ENCODE results near the gene PRELID3B.

Gene PRELID3B

GRCh38 chr20:58986968-58987517, 55.5 kb downstream of the PRELID3B start:
- no peak overlapping the region for H3K4me3 ChIP-seq (replicated peaks in 1 of 2; ENCODE audit: low read depth in 2 of 2, low read length in 2 of 2)
- no peak for TF ChIP-seq CTCF (IDR thresholded peaks at IDR 0.05; ENCODE audit: low read depth, low read length)
- DNase-seq (ENCODE audit: low read depth in 2 of 2), result no peak

- TF ChIP-seq CTCF (IDR thresholded peaks at IDR 0.05; ENCODE audit: low read depth, low read length), result no peak
- no peak for DNase-seq (ENCODE audit: low read depth in 2 of 2)
- H3K4me3 ChIP-seq (replicated peaks in 1 of 2; ENCODE audit: low read depth in 2 of 2, low read length in 2 of 2), result no peak overlapping the region
Measured at GRCh38 chr20:58986286-58986967, 56.2 kb downstream of the PRELID3B start.

- no peak for TF ChIP-seq CTCF (IDR thresholded peaks at IDR 0.05; ENCODE audit: low read depth, low read length)
- DNase-seq (ENCODE audit: low read depth in 2 of 2), result peak in 1 of 2 donors; percentile 47
- H3K4me3 ChIP-seq (replicated peaks in 1 of 2; ENCODE audit: low read depth in 2 of 2, low read length in 2 of 2), result no peak overlapping the region
Measured at GRCh38 chr20:58985656-58986055, 56.9 kb downstream of the PRELID3B start.

GRCh38 chr20:58984691-58985090, 57.9 kb downstream of the PRELID3B start:
- no peak for TF ChIP-seq CTCF (IDR thresholded peaks at IDR 0.05; ENCODE audit: low read depth, low read length)
- DNase-seq (ENCODE audit: low read depth in 2 of 2), result no peak
- no peak overlapping the region for H3K4me3 ChIP-seq (replicated peaks in 1 of 2; ENCODE audit: low read depth in 2 of 2, low read length in 2 of 2)

All from cardiac fibroblast (primary cell).